ENCODE measurements around the gene GCGR.
"Not testable (repeated sequence)": the region's sequence is repeated elsewhere in the genome, so short reads cannot be mapped to it uniquely, and the experiment has no call there.

Gene GCGR

GRCh38 chr17:81837641-81838040 lies 33.7 kb downstream of the GCGR start:
- Histone ChIP-seq H3K4me1 (ENCODE audit: insufficient read depth, low read length) (no peaks in the 10 kb centered on the region), H3K9me3 (ENCODE audit: insufficient read depth, low read depth, low read length) (no peaks in the 10 kb centered on the region), H3K36me3 (ENCODE audit: insufficient read depth, low read depth, low read length) (peaks cover 4% of the 10 kb centered on the region; the same call in 1 of the 2 replicates), H3K4me3 (ENCODE audit: low read length) (no peak overlapping the region), H3K9ac (ENCODE audit: low read depth, low read length) (no peak overlapping the region), H3K27ac (ENCODE audit: low read length) (no peak overlapping the region), H3K27me3 (ENCODE audit: insufficient read depth, low read length) (no peaks in the 10 kb centered on the region)

GRCh38 chr17:81838753-81839255 lies 34.9 kb downstream of the GCGR start:
- Histone ChIP-seq H3K9ac (ENCODE audit: low read depth, low read length) (no peak overlapping the region), H3K4me1 (ENCODE audit: insufficient read depth, low read length) (no peaks in the 10 kb centered on the region), H3K27me3 (ENCODE audit: insufficient read depth, low read length) (no peaks in the 10 kb centered on the region), H3K27ac (ENCODE audit: low read length) (no peak overlapping the region), H3K36me3 (ENCODE audit: insufficient read depth, low read depth, low read length) (peaks cover 15% of the 10 kb centered on the region), H3K4me3 (ENCODE audit: low read length) (no peak overlapping the region), H3K9me3 (ENCODE audit: insufficient read depth, low read depth, low read length) (no peaks in the 10 kb centered on the region)

- Histone ChIP-seq H3K4me1 (ENCODE audit: insufficient read depth, low read length) (no peaks in the 10 kb centered on the region), H3K9me3 (ENCODE audit: insufficient read depth, low read depth, low read length) (no peaks in the 10 kb centered on the region), H3K4me3 (ENCODE audit: low read length) (no peak overlapping the region), H3K27me3 (ENCODE audit: insufficient read depth, low read length) (no peaks in the 10 kb centered on the region), H3K27ac (ENCODE audit: low read length) (no peak overlapping the region), H3K36me3 (ENCODE audit: insufficient read depth, low read depth, low read length) (peaks cover 20% of the 10 kb centered on the region), H3K9ac (ENCODE audit: low read depth, low read length) (no peak overlapping the region)
These were observed 35.4 kb downstream of the GCGR start for GRCh38 chr17:81839301-81839700.

GRCh38 chr17:81840059-81840458 lies 36.1 kb downstream of the GCGR start:
- not testable (repeated sequence) for H3K4me3 ChIP-seq (ENCODE audit: low read length); H3K27me3 ChIP-seq (ENCODE audit: insufficient read depth, low read length); H3K27ac ChIP-seq (ENCODE audit: low read length); H3K4me1 ChIP-seq (ENCODE audit: insufficient read depth, low read length); H3K9me3 ChIP-seq (ENCODE audit: insufficient read depth, low read depth, low read length); H3K9ac ChIP-seq (ENCODE audit: low read depth, low read length)
- H3K36me3 ChIP-seq (ENCODE audit: insufficient read depth, low read depth, low read length): peaks cover 28% of the 10 kb centered on the region

GRCh38 chr17:81840826-81841778 lies 37.2 kb downstream of the GCGR start:
- H3K27ac ChIP-seq (ENCODE audit: low read length): no peak overlapping the region
- H3K36me3 ChIP-seq (ENCODE audit: insufficient read depth, low read depth, low read length): peaks cover 38% of the 10 kb centered on the region
- H3K4me1 ChIP-seq (ENCODE audit: insufficient read depth, low read length): no peaks in the 10 kb centered on the region
- no peak overlapping the region for H3K4me3 ChIP-seq (ENCODE audit: low read length)
- no peaks in the 10 kb centered on the region for H3K9me3 ChIP-seq (ENCODE audit: insufficient read depth, low read depth, low read length)
- no peaks in the 10 kb centered on the region for H3K27me3 ChIP-seq (ENCODE audit: insufficient read depth, low read length)
- no peak overlapping the region for H3K9ac ChIP-seq (ENCODE audit: low read depth, low read length)

- Histone ChIP-seq H3K4me3 (ENCODE audit: low read length) (no peak overlapping the region), H3K27ac (ENCODE audit: low read length) (no peak overlapping the region), H3K27me3 (ENCODE audit: insufficient read depth, low read length) (no peaks in the 10 kb centered on the region), H3K9me3 (ENCODE audit: insufficient read depth, low read depth, low read length) (no peaks in the 10 kb centered on the region), H3K4me1 (ENCODE audit: insufficient read depth, low read length) (no peaks in the 10 kb centered on the region), H3K36me3 (ENCODE audit: insufficient read depth, low read depth, low read length) (peaks cover 46% of the 10 kb centered on the region), H3K9ac (ENCODE audit: low read depth, low read length) (no peak overlapping the region)
These were observed 37.9 kb downstream of the GCGR start for GRCh38 chr17:81841866-81842265.

- no peaks in the 10 kb centered on the region for H3K9me3 ChIP-seq (ENCODE audit: insufficient read depth, low read depth, low read length)
- H3K9ac ChIP-seq (ENCODE audit: low read depth, low read length): no peak overlapping the region
- H3K36me3 ChIP-seq (ENCODE audit: insufficient read depth, low read depth, low read length): peaks cover 51% of the 10 kb centered on the region
- no peak overlapping the region for H3K4me3 ChIP-seq (ENCODE audit: low read length)
- H3K27me3 ChIP-seq (ENCODE audit: insufficient read depth, low read length): no peaks in the 10 kb centered on the region
- H3K4me1 ChIP-seq (ENCODE audit: insufficient read depth, low read length): no peaks in the 10 kb centered on the region
- no peak overlapping the region for H3K27ac ChIP-seq (ENCODE audit: low read length)
These were observed 38.4 kb downstream of the GCGR start for GRCh38 chr17:81842378-81842724.

- H3K9ac ChIP-seq (ENCODE audit: low read depth, low read length): no peak overlapping the region
- peaks cover 55% of the 10 kb centered on the region for H3K36me3 ChIP-seq (ENCODE audit: insufficient read depth, low read depth, low read length)
- H3K9me3 ChIP-seq (ENCODE audit: insufficient read depth, low read depth, low read length): no peaks in the 10 kb centered on the region
- H3K27ac ChIP-seq (ENCODE audit: low read length): no peak overlapping the region
- H3K27me3 ChIP-seq (ENCODE audit: insufficient read depth, low read length): no peaks in the 10 kb centered on the region
- H3K4me3 ChIP-seq (ENCODE audit: low read length): no peak overlapping the region
- H3K4me1 ChIP-seq (ENCODE audit: insufficient read depth, low read length): no peaks in the 10 kb centered on the region
These were observed 39.0 kb downstream of the GCGR start for GRCh38 chr17:81842725-81843504.

- H3K4me3 ChIP-seq (ENCODE audit: low read length): no peak overlapping the region
- H3K9me3 ChIP-seq (ENCODE audit: insufficient read depth, low read depth, low read length): no peaks in the 10 kb centered on the region
- peaks cover 59% of the 10 kb centered on the region for H3K36me3 ChIP-seq (ENCODE audit: insufficient read depth, low read depth, low read length)
- no peaks in the 10 kb centered on the region for H3K4me1 ChIP-seq (ENCODE audit: insufficient read depth, low read length)
- no peak overlapping the region for H3K9ac ChIP-seq (ENCODE audit: low read depth, low read length)
- H3K27ac ChIP-seq (ENCODE audit: low read length): no peak overlapping the region
- no peaks in the 10 kb centered on the region for H3K27me3 ChIP-seq (ENCODE audit: insufficient read depth, low read length)
These were observed 39.9 kb downstream of the GCGR start for GRCh38 chr17:81843713-81844326.

GRCh38 chr17:81844327-81844851 lies 40.4 kb downstream of the GCGR start:
- no peak overlapping the region for H3K27ac ChIP-seq (ENCODE audit: low read length)
- no peak overlapping the region for H3K4me3 ChIP-seq (ENCODE audit: low read length)
- peaks cover 59% of the 10 kb centered on the region for H3K36me3 ChIP-seq (ENCODE audit: insufficient read depth, low read depth, low read length)
- H3K27me3 ChIP-seq (ENCODE audit: insufficient read depth, low read length): no peaks in the 10 kb centered on the region
- no peaks in the 10 kb centered on the region for H3K4me1 ChIP-seq (ENCODE audit: insufficient read depth, low read length)
- H3K9me3 ChIP-seq (ENCODE audit: insufficient read depth, low read depth, low read length): no peaks in the 10 kb centered on the region
- H3K9ac ChIP-seq (ENCODE audit: low read depth, low read length): no peak overlapping the region

- no peaks in the 10 kb centered on the region for H3K4me1 ChIP-seq (ENCODE audit: insufficient read depth, low read length)
- no peak overlapping the region for H3K27ac ChIP-seq (ENCODE audit: low read length)
- H3K36me3 ChIP-seq (ENCODE audit: insufficient read depth, low read depth, low read length): peaks cover 59% of the 10 kb centered on the region
- no peak overlapping the region for H3K9ac ChIP-seq (ENCODE audit: low read depth, low read length)
- H3K27me3 ChIP-seq (ENCODE audit: insufficient read depth, low read length): no peaks in the 10 kb centered on the region
- no peak overlapping the region for H3K4me3 ChIP-seq (ENCODE audit: low read length)
- H3K9me3 ChIP-seq (ENCODE audit: insufficient read depth, low read depth, low read length): no peaks in the 10 kb centered on the region
These were observed 40.9 kb downstream of the GCGR start for GRCh38 chr17:81844887-81845286.
